Caco-2 (cell line): ENCODE measurements around the gene PADI4. TPM values are rescaled to one million over a fixed set of nuclear protein-coding genes. Genes with fewer than 3 reads are reported as not detected.

Experiments used
- BruUV-seq: library from RNA; stranded (reverse); fragments of 400-500 nt; replicated peaks from 2 replicates; lab custom pipeline; 2021; lab: Mats Ljungman, UMichigan
- CTCF ChIA-PET: fragments of 300-600 bp; sonication (Branson Sonifier 250); formaldehyde crosslinking; loops from one replicate; lab custom pipeline; 2022; ENCODE audit warnings: antibody characterized with exemption; lab: Charles Lee
- POLR2A ChIA-PET: fragments of 300-600 bp; sonication (Branson Sonifier 250); formaldehyde crosslinking; loops from one replicate; lab custom pipeline; 2022; ENCODE audit warnings: antibody characterized with exemption; lab: Charles Lee
- DNase-seq, 2 experiments: peaks; one replicate each; pipeline versions ENCODE4 v3.0.0 to v3.0.0-alpha.2; 2020 to 2022
- H3K27me3 ChIP-seq: replicated peaks from 2 replicates; pipeline ENCODE4 v1.6.0; 2011; ENCODE audit warnings: low read length; ENCODE audit not compliant: control insufficient read depth, insufficient read depth
- H3K36me3 ChIP-seq: 2 replicates; pipeline ENCODE4 v1.5.1; 2011; ENCODE audit warnings: low read length; ENCODE audit not compliant: control insufficient read depth, insufficient read depth
- H3K4me1 ChIP-seq: fragments of 250-450 bp; sonication (Bioruptor Pico); 2 replicates; pipeline ENCODE4 v1.5.1; 2020; ENCODE audit warnings: mild to moderate bottlenecking
- H3K4me3 ChIP-seq: 2 replicates; pipeline ENCODE4 v1.5.1; 2011; ENCODE audit warnings: low read depth, mild to moderate bottlenecking, control low read depth, low read length
- H3K9me3 ChIP-seq: fragments of 250-450 bp; sonication (Bioruptor Pico); 2 replicates; pipeline ENCODE4 v1.5.1; 2020; ENCODE audit warnings: mild to moderate bottlenecking, moderate library complexity
- H3K27ac Mint-ChIP-seq: one replicate; pipeline ENCODE4 v1.8.0; 2022; ENCODE audit warnings: mixed read lengths; ENCODE audit not compliant: unreplicated experiment
- H3K27me3 Mint-ChIP-seq: one replicate; pipeline ENCODE4 v1.8.0; 2022; ENCODE audit warnings: mixed read lengths; ENCODE audit not compliant: insufficient read depth, unreplicated experiment
- H3K36me3 Mint-ChIP-seq: one replicate; pipeline ENCODE4 v1.8.0; 2022; ENCODE audit warnings: mild to moderate bottlenecking, mixed read lengths; ENCODE audit not compliant: insufficient read depth, unreplicated experiment
- H3K4me1 Mint-ChIP-seq: one replicate; pipeline ENCODE4 v1.8.0; 2022; ENCODE audit warnings: low read depth, mixed read lengths; ENCODE audit not compliant: unreplicated experiment
- H3K4me3 Mint-ChIP-seq: one replicate; pipeline ENCODE4 v1.8.0; 2022; ENCODE audit warnings: mild to moderate bottlenecking, moderate library complexity, mixed read lengths; ENCODE audit not compliant: unreplicated experiment
- H3K9me3 Mint-ChIP-seq: one replicate; pipeline ENCODE4 v1.8.0; 2022; ENCODE audit warnings: mixed read lengths; ENCODE audit not compliant: unreplicated experiment
- intact Hi-C: fragments of 100-400 bp; cut with micrococcal nuclease; formaldehyde crosslinking; loops from one replicate; pipeline ENCODE4 v1.10.0; 2022; ENCODE audit not compliant: unreplicated experiment
- total RNA-seq: library from RNA; stranded (reverse); gene quantifications from 2 replicates; pipeline ENCODE4 v1.2.3, GENCODE V29; 2022
- TF ChIP-seq, protein P1 (sequence below), 2 experiments: fragments of 200-600 bp in 1 of 2; IDR thresholded peaks; 1 replicate in 1 of 2; 2 replicates in 1 of 2; pipeline versions ENCODE4 v1.5.1 to v1.8.0; 2011 to 2022; ENCODE audit warnings: antibody characterized with exemption in 1 of 2, control low read depth in 1 of 2, inconsistent platforms in 1 of 2, low read depth in 1 of 2, low read length in 1 of 2, mild to moderate bottlenecking in 1 of 2, moderate library complexity in 1 of 2; ENCODE audit not compliant: insufficient read depth in 1 of 2, severe bottlenecking in 1 of 2, unreplicated experiment in 1 of 2

Gene PADI4
- total RNA-seq, 1 experiment from 2014 or later: not detected

GRCh38 chr1:17290553-17290952 is 17.4 kb upstream of the PADI4 start:
- Histone ChIP-seq H3K4me3 (no peak overlapping the region), H3K9me3 (no peaks in the 10 kb centered on the region), H3K36me3 (no peaks in the 10 kb centered on the region), H3K27me3 (no peaks in the 10 kb centered on the region), H3K4me1 (no peaks in the 10 kb centered on the region)
- Mint-ChIP-seq H3K36me3 (no peaks in the 10 kb centered on the region), H3K4me3 (no peak overlapping the region), H3K27ac (no peak overlapping the region), H3K4me1 (no peaks in the 10 kb centered on the region), H3K27me3 (peaks cover 6% of the 10 kb centered on the region), H3K9me3 (no peaks in the 10 kb centered on the region)
- POLR2A ChIA-PET: no interaction called here
- TF ChIP-seq, protein P1, sequence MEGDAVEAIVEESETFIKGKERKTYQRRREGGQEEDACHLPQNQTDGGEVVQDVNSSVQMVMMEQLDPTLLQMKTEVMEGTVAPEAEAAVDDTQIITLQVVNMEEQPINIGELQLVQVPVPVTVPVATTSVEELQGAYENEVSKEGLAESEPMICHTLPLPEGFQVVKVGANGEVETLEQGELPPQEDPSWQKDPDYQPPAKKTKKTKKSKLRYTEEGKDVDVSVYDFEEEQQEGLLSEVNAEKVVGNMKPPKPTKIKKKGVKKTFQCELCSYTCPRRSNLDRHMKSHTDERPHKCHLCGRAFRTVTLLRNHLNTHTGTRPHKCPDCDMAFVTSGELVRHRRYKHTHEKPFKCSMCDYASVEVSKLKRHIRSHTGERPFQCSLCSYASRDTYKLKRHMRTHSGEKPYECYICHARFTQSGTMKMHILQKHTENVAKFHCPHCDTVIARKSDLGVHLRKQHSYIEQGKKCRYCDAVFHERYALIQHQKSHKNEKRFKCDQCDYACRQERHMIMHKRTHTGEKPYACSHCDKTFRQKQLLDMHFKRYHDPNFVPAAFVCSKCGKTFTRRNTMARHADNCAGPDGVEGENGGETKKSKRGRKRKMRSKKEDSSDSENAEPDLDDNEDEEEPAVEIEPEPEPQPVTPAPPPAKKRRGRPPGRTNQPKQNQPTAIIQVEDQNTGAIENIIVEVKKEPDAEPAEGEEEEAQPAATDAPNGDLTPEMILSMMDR (IDR thresholded peaks at IDR 0.05; ENCODE audit: insufficient read depth in 1 of 2, low read depth in 1 of 2, low read length in 1 of 2, severe bottlenecking in 1 of 2, unreplicated experiment in 1 of 2): no peak
- CTCF ChIA-PET: no interaction called here
- intact Hi-C loops: no loop called here
- BruUV-seq: no TSS peak
- no peak for DNase-seq

GRCh38 chr1:17292299-17293160 is 15.5 kb upstream of the PADI4 start:
- H3K36me3 ChIP-seq: no peaks in the 10 kb centered on the region
- H3K9me3 ChIP-seq: no peaks in the 10 kb centered on the region
- no peak overlapping the region for H3K4me3 ChIP-seq
- intact Hi-C loops: no loop called here
- CTCF ChIA-PET: no interaction called here
- Mint-ChIP-seq H3K27ac (no peak overlapping the region), H3K27me3 (peaks cover 6% of the 10 kb centered on the region), H3K4me3 (no peak overlapping the region), H3K4me1 (no peaks in the 10 kb centered on the region), H3K36me3 (no peaks in the 10 kb centered on the region), H3K9me3 (no peaks in the 10 kb centered on the region)
- TF ChIP-seq, protein P1 (IDR thresholded peaks at IDR 0.05; ENCODE audit: insufficient read depth in 1 of 2, low read depth in 1 of 2, low read length in 1 of 2, severe bottlenecking in 1 of 2, unreplicated experiment in 1 of 2): no peak
- no peaks in the 10 kb centered on the region for H3K27me3 ChIP-seq
- no TSS peak for BruUV-seq
- H3K4me1 ChIP-seq: no peaks in the 10 kb centered on the region
- DNase-seq: no peak
- POLR2A ChIA-PET: no interaction called here

- Mint-ChIP-seq H3K27me3 (peaks cover 6% of the 10 kb centered on the region), H3K36me3 (no peaks in the 10 kb centered on the region), H3K4me1 (no peaks in the 10 kb centered on the region), H3K4me3 (no peak overlapping the region), H3K9me3 (peaks cover 2% of the 10 kb centered on the region), H3K27ac (no peak overlapping the region)
- POLR2A ChIA-PET: no interaction called here
- intact Hi-C loops: no loop called here
- TF ChIP-seq, protein P1 (IDR thresholded peaks at IDR 0.05; ENCODE audit: insufficient read depth in 1 of 2, low read depth in 1 of 2, low read length in 1 of 2, severe bottlenecking in 1 of 2, unreplicated experiment in 1 of 2): no peak
- Histone ChIP-seq H3K9me3 (no peaks in the 10 kb centered on the region), H3K36me3 (no peaks in the 10 kb centered on the region), H3K4me3 (no peak overlapping the region), H3K27me3 (no peaks in the 10 kb centered on the region), H3K4me1 (no peaks in the 10 kb centered on the region)
- no TSS peak for BruUV-seq
- CTCF ChIA-PET: no interaction called here
- DNase-seq: no peak
Measured at GRCh38 chr1:17293681-17294425, 14.1 kb upstream of the PADI4 start.
